B cell (primary cell): ENCODE data around the gene TMEM164.

ENCODE experiments used
- CTCF ChIP-seq: fragments of 200-600 bp; IDR thresholded peaks from one replicate; pipeline ENCODE4 v1.8.0; 2022; ENCODE audit warnings: antibody characterized with exemption, mild to moderate bottlenecking
- EZH2 ChIP-seq: IDR thresholded peaks from 2 replicates; pipeline ENCODE4 v1.6.1; 2012; ENCODE audit warnings: borderline replicate concordance, low read depth, mild to moderate bottlenecking, moderate library complexity, low read length; ENCODE audit not compliant: insufficient read depth, poor library complexity, severe bottlenecking

GRCh38 chrX:109990582-109991276, 12.2 kb upstream of the TMEM164 start:
- TF ChIP-seq CTCF, result no peak
- no peak for TF ChIP-seq EZH2
